GM23338 (cell line): Measurements from ENCODE around the gene TRPM2. TPM values are rescaled to one million over a fixed set of nuclear protein-coding genes. Genes with fewer than 3 reads are reported as not detected.

Experiments used
- ATAC-seq: fragments of 200-7000 bp; cut with Tn5 transposase; 3 replicates; pipeline ENCODE4 v1.9.1; 2020
- DNase-seq: peaks from one replicate; pipeline ENCODE4 v3.0.0-alpha.2; 2015; ENCODE audit warnings: low spot score
- H2AFZ ChIP-seq: fragments of 200-600 bp; sonication (generic); 2 replicates; pipeline ENCODE4 v1.8.0; 2016; ENCODE audit warnings: antibody characterized with exemption, mild to moderate bottlenecking, moderate library complexity
- H3F3A ChIP-seq: fragments of 200-600 bp; sonication (generic); replicated peaks from 2 replicates; pipeline ENCODE4 v1.8.0; 2017; ENCODE audit warnings: antibody characterized with exemption, mixed run types, low read depth
- H3K27ac ChIP-seq: fragments of 200-600 bp; sonication (generic); 2 replicates; pipeline ENCODE4 v1.6.1; 2016; ENCODE audit warnings: low read depth
- H3K27me3 ChIP-seq: fragments of 200-600 bp; sonication (generic); 2 replicates; pipeline ENCODE4 v1.8.0; 2016; ENCODE audit warnings: mild to moderate bottlenecking, mixed run types, moderate library complexity; ENCODE audit not compliant: insufficient read depth
- H3K36me3 ChIP-seq: fragments of 200-600 bp; sonication (generic); 2 replicates; pipeline ENCODE4 v1.8.0; 2016; ENCODE audit warnings: mild to moderate bottlenecking; ENCODE audit not compliant: insufficient read depth
- H3K4me1 ChIP-seq: fragments of 200-600 bp; sonication (generic); 2 replicates; pipeline ENCODE4 v1.8.0; 2016; ENCODE audit warnings: mild to moderate bottlenecking, moderate library complexity; ENCODE audit not compliant: insufficient read depth
- H3K4me2 ChIP-seq: fragments of 200-600 bp; sonication (generic); 2 replicates; pipeline ENCODE4 v1.7.1; 2017; ENCODE audit warnings: mixed run types
- H3K4me3 ChIP-seq: fragments of 200-600 bp; sonication (generic); 2 replicates; pipeline ENCODE4 v1.6.1; 2016; ENCODE audit warnings: mixed run types
- H3K79me2 ChIP-seq: fragments of 200-600 bp; sonication (generic); replicated peaks from 2 replicates; pipeline ENCODE4 v1.8.0; 2017; ENCODE audit warnings: mild to moderate bottlenecking; ENCODE audit not compliant: insufficient read depth
- H3K9me2 ChIP-seq: fragments of 200-600 bp; sonication (generic); 2 replicates; pipeline ENCODE4 v1.8.0; 2017; ENCODE audit not compliant: insufficient read depth
- H4K20me1 ChIP-seq: fragments of 200-600 bp; sonication (generic); replicated peaks from 2 replicates; pipeline ENCODE4 v1.8.0; 2017; ENCODE audit warnings: mild to moderate bottlenecking; ENCODE audit not compliant: insufficient read depth
- H3K27ac Mint-ChIP-seq: 2 replicates; pipeline ENCODE4 v1.8.0; 2020; ENCODE audit warnings: inconsistent platforms, mild to moderate bottlenecking, moderate library complexity, mixed read lengths
- H3K27me3 Mint-ChIP-seq: 3 replicates; pipeline ENCODE4 v1.8.0; 2022; ENCODE audit warnings: low read depth, mild to moderate bottlenecking, moderate library complexity, mixed read lengths, inconsistent platforms; ENCODE audit not compliant: insufficient read depth, poor library complexity
- H3K36me3 Mint-ChIP-seq: 3 replicates; pipeline ENCODE4 v1.8.0; 2021; ENCODE audit warnings: low read depth, mild to moderate bottlenecking, inconsistent platforms, moderate library complexity, mixed read lengths
- H3K4me1 Mint-ChIP-seq: 3 replicates; pipeline ENCODE4 v1.8.0; 2020; ENCODE audit warnings: mild to moderate bottlenecking, inconsistent platforms, mixed read lengths
- H3K4me3 Mint-ChIP-seq: 3 replicates; pipeline ENCODE4 v1.8.0; 2021; ENCODE audit warnings: moderate library complexity, mild to moderate bottlenecking, inconsistent platforms, mixed read lengths
- H3K9me3 Mint-ChIP-seq: 3 replicates; pipeline ENCODE4 v1.8.0; 2020; ENCODE audit warnings: moderate library complexity, mild to moderate bottlenecking, inconsistent platforms, mixed read lengths
- CREB1 ChIP-seq: fragments of 250-450 bp; sonication (Bioruptor Pico); IDR thresholded peaks from 2 replicates; pipeline ENCODE4 v1.5.0; 2020; ENCODE audit warnings: low read depth, mild to moderate bottlenecking, moderate library complexity
- EZH2 ChIP-seq: fragments of 200-600 bp; sonication (generic); IDR thresholded peaks from one replicate; pipeline ENCODE4 v1.8.0; 2017; ENCODE audit warnings: antibody characterized with exemption, mild to moderate bottlenecking, low read depth; ENCODE audit not compliant: unreplicated experiment
- EZH2phosphoT487 ChIP-seq: fragments of 200-600 bp; sonication (generic); IDR thresholded peaks from one replicate; pipeline ENCODE4 v1.8.1; 2018; ENCODE audit warnings: antibody characterized with exemption; ENCODE audit not compliant: unreplicated experiment
- JUNB ChIP-seq: IDR thresholded peaks from one replicate; pipeline ENCODE4 v1.6.1; 2016; ENCODE audit warnings: antibody characterized with exemption; ENCODE audit not compliant: unreplicated experiment
- NANOG ChIP-seq: IDR thresholded peaks from 2 replicates; pipeline ENCODE4 v1.6.1; 2016; ENCODE audit warnings: antibody characterized with exemption, borderline replicate concordance
- POLR2AphosphoS5 ChIP-seq: IDR thresholded peaks from 2 replicates; pipeline ENCODE4 v1.6.1; 2016; ENCODE audit warnings: antibody characterized with exemption, low read depth
- STAT1 ChIP-seq: IDR thresholded peaks from one replicate; pipeline ENCODE4 v1.6.1; 2016; ENCODE audit warnings: antibody characterized with exemption; ENCODE audit not compliant: unreplicated experiment
- ZNF114 ChIP-seq: fragments of 250-450 bp; sonication (Bioruptor Pico); IDR thresholded peaks from 2 replicates; pipeline ENCODE4 v1.5.0; 2020; ENCODE audit warnings: mild to moderate bottlenecking, moderate library complexity
- ZNF331 ChIP-seq: fragments of 250-450 bp; sonication (Bioruptor Pico); IDR thresholded peaks from 2 replicates; pipeline ENCODE4 v1.5.0; 2020; ENCODE audit warnings: low read depth, mild to moderate bottlenecking, moderate library complexity
- polyA plus RNA-seq: library from polyadenylated mRNA; unstranded; fragments of >200 nt; fragmentation: Nextera tagmentation; extraction: Ambion mirVana; gene quantifications from 2 replicates; pipeline ENCODE4 v1.2.1, GENCODE V29; 2016
- total RNA-seq: library from RNA; depleted of rRNA; stranded (reverse); fragments of >200 nt; shearing (Covaris generic); gene quantifications from 2 replicates; pipeline ENCODE4 v1.2.3, GENCODE V29; 2014
- TF ChIP-seq, protein P1 (sequence below): IDR thresholded peaks from 2 replicates; pipeline ENCODE4 v1.6.1; 2016; ENCODE audit warnings: antibody characterized with exemption
- TF ChIP-seq, protein P2 (sequence below): IDR thresholded peaks from one replicate; pipeline ENCODE4 v1.6.1; 2018; ENCODE audit warnings: antibody characterized with exemption; ENCODE audit not compliant: unreplicated experiment
- TF ChIP-seq, protein P3 (sequence below), 2 experiments: fragments of 200-600 bp in 1 of 2; sonication (generic) in 1 of 2; conservative IDR thresholded peaks; 2 replicates each; pipeline versions ENCODE4 v1.5.1 to v1.6.1; 2016 to 2017; ENCODE audit warnings: antibody characterized with exemption in 2 of 2, low read depth in 2 of 2, mild to moderate bottlenecking in 2 of 2, moderate library complexity in 1 of 2
- TF ChIP-seq, protein P4 (sequence below): fragments of 250-450 bp; sonication (Bioruptor Pico); IDR thresholded peaks from 2 replicates; pipeline ENCODE4 v1.5.0; 2020; ENCODE audit warnings: mild to moderate bottlenecking, moderate library complexity

The TRPM2 gene
- total and polyA plus RNA-seq, 2 experiments from 2014 or later: 0.53 to 0.83 TPM

DNA sequence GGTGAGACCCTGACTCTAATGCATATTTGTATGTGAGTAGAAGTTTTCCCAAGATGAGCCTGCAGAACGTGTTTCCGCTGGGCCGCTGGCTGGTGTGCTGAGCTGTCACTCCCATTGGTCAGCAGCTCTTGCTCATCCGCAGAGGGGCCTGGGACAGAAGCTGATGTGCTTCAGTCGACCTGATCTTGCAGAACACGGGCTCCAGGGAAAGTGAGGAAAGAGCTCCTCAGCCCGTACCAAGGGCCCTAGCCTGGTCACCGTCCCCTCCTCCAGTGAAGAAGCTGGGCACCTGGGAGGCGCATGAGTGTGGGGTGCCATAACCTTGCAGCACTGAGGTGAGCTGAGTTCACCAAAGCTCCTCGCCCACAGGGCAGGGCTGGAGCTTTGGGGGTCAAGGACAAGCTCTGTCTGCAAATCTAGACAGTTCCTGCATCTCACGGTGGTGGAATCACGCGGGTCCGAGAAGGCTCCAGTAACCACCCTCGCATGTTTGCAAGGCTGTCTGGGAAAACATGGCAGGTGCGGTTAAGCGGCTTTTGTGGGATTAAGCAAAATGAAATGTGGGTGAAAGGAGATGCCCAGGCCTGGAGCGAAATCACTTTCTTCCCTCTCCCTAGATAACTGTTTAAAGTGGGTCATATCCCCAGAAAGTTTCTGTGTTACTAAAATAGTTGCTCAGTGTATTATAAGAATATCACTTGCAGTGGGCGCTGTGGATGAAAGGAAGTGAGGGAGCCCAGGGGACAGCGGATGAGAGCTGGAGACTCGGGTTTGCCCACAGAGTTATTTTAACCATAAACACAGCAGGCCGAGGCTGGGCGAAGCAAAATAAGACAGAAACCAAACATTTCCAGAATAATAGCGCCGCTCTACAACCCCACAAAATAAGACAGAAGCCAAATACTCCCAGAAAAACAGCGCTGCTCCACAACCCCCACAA lies 68.8 kb downstream of the TRPM2 start:
- DNase-seq: no peak
- Histone ChIP-seq H3K4me2 (no peak overlapping the region), H2AFZ (no peak overlapping the region), H3K27ac (no peak overlapping the region), H3K9me2 (no peaks in the 10 kb centered on the region), H3F3A (no peaks in the 10 kb centered on the region), H3K27me3 (no peaks in the 10 kb centered on the region), H4K20me1 (no peaks in the 10 kb centered on the region), H3K36me3 (no peaks in the 10 kb centered on the region), H3K4me1 (no peaks in the 10 kb centered on the region), H3K79me2 (no peaks in the 10 kb centered on the region), H3K4me3 (no peak overlapping the region)
- H3K4me1 Mint-ChIP-seq: peaks cover 3% of the 10 kb centered on the region; the same call in 1 of the 3 replicates
- peaks cover 10% of the 10 kb centered on the region for H3K36me3 Mint-ChIP-seq
- H3K9me3 Mint-ChIP-seq: peaks cover 20% of the 10 kb centered on the region
- H3K27ac Mint-ChIP-seq: no peak overlapping the region
- TF ChIP-seq, protein P1, sequence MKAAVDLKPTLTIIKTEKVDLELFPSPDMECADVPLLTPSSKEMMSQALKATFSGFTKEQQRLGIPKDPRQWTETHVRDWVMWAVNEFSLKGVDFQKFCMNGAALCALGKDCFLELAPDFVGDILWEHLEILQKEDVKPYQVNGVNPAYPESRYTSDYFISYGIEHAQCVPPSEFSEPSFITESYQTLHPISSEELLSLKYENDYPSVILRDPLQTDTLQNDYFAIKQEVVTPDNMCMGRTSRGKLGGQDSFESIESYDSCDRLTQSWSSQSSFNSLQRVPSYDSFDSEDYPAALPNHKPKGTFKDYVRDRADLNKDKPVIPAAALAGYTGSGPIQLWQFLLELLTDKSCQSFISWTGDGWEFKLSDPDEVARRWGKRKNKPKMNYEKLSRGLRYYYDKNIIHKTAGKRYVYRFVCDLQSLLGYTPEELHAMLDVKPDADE: no peak
- TF ChIP-seq, protein P2, sequence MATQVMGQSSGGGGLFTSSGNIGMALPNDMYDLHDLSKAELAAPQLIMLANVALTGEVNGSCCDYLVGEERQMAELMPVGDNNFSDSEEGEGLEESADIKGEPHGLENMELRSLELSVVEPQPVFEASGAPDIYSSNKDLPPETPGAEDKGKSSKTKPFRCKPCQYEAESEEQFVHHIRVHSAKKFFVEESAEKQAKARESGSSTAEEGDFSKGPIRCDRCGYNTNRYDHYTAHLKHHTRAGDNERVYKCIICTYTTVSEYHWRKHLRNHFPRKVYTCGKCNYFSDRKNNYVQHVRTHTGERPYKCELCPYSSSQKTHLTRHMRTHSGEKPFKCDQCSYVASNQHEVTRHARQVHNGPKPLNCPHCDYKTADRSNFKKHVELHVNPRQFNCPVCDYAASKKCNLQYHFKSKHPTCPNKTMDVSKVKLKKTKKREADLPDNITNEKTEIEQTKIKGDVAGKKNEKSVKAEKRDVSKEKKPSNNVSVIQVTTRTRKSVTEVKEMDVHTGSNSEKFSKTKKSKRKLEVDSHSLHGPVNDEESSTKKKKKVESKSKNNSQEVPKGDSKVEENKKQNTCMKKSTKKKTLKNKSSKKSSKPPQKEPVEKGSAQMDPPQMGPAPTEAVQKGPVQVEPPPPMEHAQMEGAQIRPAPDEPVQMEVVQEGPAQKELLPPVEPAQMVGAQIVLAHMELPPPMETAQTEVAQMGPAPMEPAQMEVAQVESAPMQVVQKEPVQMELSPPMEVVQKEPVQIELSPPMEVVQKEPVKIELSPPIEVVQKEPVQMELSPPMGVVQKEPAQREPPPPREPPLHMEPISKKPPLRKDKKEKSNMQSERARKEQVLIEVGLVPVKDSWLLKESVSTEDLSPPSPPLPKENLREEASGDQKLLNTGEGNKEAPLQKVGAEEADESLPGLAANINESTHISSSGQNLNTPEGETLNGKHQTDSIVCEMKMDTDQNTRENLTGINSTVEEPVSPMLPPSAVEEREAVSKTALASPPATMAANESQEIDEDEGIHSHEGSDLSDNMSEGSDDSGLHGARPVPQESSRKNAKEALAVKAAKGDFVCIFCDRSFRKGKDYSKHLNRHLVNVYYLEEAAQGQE: no peak
- TF ChIP-seq EZH2phosphoT487 (no peak), ZNF331 (CRISPR knock-in tag) (no peak), POLR2AphosphoS5 (no peak), EZH2 (no peak), NANOG (no peak), JUNB (no peak), CREB1 (CRISPR knock-in tag) (no peak), ZNF114 (CRISPR knock-in tag) (no peak), STAT1 (no peak)
- TF ChIP-seq, protein P3, sequence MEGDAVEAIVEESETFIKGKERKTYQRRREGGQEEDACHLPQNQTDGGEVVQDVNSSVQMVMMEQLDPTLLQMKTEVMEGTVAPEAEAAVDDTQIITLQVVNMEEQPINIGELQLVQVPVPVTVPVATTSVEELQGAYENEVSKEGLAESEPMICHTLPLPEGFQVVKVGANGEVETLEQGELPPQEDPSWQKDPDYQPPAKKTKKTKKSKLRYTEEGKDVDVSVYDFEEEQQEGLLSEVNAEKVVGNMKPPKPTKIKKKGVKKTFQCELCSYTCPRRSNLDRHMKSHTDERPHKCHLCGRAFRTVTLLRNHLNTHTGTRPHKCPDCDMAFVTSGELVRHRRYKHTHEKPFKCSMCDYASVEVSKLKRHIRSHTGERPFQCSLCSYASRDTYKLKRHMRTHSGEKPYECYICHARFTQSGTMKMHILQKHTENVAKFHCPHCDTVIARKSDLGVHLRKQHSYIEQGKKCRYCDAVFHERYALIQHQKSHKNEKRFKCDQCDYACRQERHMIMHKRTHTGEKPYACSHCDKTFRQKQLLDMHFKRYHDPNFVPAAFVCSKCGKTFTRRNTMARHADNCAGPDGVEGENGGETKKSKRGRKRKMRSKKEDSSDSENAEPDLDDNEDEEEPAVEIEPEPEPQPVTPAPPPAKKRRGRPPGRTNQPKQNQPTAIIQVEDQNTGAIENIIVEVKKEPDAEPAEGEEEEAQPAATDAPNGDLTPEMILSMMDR (conservative IDR thresholded peaks at IDR 0.05; ENCODE audit: low read depth in 2 of 2): no peak
- TF ChIP-seq, protein P4, sequence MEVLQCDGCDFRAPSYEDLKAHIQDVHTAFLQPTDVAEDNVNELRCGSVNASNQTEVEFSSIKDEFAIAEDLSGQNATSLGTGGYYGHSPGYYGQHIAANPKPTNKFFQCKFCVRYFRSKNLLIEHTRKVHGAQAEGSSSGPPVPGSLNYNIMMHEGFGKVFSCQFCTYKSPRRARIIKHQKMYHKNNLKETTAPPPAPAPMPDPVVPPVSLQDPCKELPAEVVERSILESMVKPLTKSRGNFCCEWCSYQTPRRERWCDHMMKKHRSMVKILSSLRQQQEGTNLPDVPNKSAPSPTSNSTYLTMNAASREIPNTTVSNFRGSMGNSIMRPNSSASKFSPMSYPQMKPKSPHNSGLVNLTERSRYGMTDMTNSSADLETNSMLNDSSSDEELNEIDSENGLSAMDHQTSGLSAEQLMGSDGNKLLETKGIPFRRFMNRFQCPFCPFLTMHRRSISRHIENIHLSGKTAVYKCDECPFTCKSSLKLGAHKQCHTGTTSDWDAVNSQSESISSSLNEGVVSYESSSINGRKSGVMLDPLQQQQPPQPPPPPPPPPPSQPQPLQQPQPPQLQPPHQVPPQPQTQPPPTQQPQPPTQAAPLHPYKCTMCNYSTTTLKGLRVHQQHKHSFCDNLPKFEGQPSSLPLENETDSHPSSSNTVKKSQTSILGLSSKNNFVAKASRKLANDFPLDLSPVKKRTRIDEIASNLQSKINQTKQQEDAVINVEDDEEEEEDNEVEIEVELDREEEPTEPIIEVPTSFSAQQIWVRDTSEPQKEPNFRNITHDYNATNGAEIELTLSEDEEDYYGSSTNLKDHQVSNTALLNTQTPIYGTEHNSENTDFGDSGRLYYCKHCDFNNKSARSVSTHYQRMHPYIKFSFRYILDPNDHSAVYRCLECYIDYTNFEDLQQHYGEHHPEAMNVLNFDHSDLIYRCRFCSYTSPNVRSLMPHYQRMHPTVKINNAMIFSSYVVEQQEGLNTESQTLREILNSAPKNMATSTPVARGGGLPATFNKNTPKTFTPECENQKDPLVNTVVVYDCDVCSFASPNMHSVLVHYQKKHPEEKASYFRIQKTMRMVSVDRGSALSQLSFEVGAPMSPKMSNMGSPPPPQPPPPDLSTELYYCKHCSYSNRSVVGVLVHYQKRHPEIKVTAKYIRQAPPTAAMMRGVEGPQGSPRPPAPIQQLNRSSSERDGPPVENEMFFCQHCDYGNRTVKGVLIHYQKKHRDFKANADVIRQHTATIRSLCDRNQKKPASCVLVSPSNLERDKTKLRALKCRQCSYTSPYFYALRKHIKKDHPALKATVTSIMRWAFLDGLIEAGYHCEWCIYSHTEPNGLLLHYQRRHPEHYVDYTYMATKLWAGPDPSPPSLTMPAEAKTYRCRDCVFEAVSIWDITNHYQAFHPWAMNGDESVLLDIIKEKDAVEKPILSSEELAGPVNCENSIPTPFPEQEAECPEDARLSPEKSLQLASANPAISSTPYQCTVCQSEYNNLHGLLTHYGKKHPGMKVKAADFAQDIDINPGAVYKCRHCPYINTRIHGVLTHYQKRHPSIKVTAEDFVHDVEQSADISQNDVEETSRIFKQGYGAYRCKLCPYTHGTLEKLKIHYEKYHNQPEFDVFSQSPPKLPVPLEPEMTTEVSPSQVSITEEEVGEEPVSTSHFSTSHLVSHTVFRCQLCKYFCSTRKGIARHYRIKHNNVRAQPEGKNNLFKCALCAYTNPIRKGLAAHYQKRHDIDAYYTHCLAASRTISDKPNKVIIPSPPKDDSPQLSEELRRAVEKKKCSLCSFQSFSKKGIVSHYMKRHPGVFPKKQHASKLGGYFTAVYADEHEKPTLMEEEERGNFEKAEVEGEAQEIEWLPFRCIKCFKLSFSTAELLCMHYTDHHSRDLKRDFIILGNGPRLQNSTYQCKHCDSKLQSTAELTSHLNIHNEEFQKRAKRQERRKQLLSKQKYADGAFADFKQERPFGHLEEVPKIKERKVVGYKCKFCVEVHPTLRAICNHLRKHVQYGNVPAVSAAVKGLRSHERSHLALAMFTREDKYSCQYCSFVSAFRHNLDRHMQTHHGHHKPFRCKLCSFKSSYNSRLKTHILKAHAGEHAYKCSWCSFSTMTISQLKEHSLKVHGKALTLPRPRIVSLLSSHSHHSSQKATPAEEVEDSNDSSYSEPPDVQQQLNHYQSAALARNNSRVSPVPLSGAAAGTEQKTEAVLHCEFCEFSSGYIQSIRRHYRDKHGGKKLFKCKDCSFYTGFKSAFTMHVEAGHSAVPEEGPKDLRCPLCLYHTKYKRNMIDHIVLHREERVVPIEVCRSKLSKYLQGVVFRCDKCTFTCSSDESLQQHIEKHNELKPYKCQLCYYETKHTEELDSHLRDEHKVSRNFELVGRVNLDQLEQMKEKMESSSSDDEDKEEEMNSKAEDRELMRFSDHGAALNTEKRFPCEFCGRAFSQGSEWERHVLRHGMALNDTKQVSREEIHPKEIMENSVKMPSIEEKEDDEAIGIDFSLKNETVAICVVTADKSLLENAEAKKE (CRISPR knock-in tag): no peak
- peaks cover 5% of the 10 kb centered on the region for H3K27me3 Mint-ChIP-seq
- ATAC-seq: no peak
- H3K4me3 Mint-ChIP-seq: no peak overlapping the region
